ENCODE results near the gene CABLES1.

DNA sequence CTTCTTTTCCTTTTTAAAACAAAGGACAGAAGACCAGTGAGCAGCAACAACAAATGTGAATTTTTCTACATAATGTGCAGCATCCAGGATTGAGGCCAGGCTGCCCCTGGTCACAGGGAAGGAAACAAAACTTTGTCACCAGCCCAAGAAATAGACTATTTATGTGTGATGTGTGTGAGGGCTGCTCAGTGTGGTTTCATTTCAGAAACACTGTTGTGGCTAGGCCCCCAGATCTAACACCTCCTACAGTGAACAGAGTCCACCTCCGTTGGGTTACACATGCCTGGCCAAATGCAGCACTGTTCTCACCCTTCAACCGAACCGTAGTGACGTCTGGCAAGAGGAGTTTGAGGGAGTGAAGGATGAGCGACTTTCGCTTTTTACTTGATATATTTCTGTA is 171.5 kb downstream of the CABLES1 start:
- TF ChIP-seq ZFP36 (IDR thresholded peaks at IDR 0.05; ENCODE audit: borderline replicate concordance, partially characterized antibody) (no peak), POLR2A (IDR thresholded peaks at IDR 0.05; ENCODE audit: low read length) (no peak), POLR2AphosphoS2 (conservative IDR thresholded peaks at IDR 0.05; ENCODE audit: low read length) (no peak), JUNB (IDR thresholded peaks at IDR 0.05) (no peak)
- TF ChIP-seq, protein P1, sequence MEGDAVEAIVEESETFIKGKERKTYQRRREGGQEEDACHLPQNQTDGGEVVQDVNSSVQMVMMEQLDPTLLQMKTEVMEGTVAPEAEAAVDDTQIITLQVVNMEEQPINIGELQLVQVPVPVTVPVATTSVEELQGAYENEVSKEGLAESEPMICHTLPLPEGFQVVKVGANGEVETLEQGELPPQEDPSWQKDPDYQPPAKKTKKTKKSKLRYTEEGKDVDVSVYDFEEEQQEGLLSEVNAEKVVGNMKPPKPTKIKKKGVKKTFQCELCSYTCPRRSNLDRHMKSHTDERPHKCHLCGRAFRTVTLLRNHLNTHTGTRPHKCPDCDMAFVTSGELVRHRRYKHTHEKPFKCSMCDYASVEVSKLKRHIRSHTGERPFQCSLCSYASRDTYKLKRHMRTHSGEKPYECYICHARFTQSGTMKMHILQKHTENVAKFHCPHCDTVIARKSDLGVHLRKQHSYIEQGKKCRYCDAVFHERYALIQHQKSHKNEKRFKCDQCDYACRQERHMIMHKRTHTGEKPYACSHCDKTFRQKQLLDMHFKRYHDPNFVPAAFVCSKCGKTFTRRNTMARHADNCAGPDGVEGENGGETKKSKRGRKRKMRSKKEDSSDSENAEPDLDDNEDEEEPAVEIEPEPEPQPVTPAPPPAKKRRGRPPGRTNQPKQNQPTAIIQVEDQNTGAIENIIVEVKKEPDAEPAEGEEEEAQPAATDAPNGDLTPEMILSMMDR (IDR thresholded peaks at IDR 0.05), result no peak
